ENCODE results near the gene NXN. TPM values are rescaled to one million over a fixed set of nuclear protein-coding genes. Genes with fewer than 3 reads are reported as not detected.

The NXN gene
- total RNA-seq, 1 donor from 2014 or later: 76.4 TPM

GRCh38 chr17:992933-993332 lies 13.4 kb upstream of the NXN start:
- no peak for DNase-seq (ENCODE audit: low read depth, low spot score)
- Mint-ChIP-seq H3K4me1 (peaks cover 4% of the 10 kb centered on the region), H3K9me3 (no peaks in the 10 kb centered on the region), H3K4me3 (no peak overlapping the region), H3K36me3 (ENCODE audit: low read depth) (no peaks in the 10 kb centered on the region), H3K27me3 (ENCODE audit: low read depth) (no peaks in the 10 kb centered on the region), H3K27ac (ENCODE audit: unreplicated experiment) (no peak overlapping the region)
- no peak for TF ChIP-seq CTCF (conservative IDR thresholded peaks at IDR 0.05)

GRCh38 chr17:988561-988960 lies 9.0 kb upstream of the NXN start:
- Mint-ChIP-seq H3K36me3 (ENCODE audit: low read depth) (no peaks in the 10 kb centered on the region), H3K4me1 (peaks cover 4% of the 10 kb centered on the region), H3K4me3 (no peak overlapping the region), H3K9me3 (no peaks in the 10 kb centered on the region), H3K27me3 (ENCODE audit: low read depth) (no peaks in the 10 kb centered on the region), H3K27ac (ENCODE audit: unreplicated experiment) (no peak overlapping the region)
- no peak for DNase-seq (ENCODE audit: low read depth, low spot score)
- no peak for TF ChIP-seq CTCF (conservative IDR thresholded peaks at IDR 0.05)

GRCh38 chr17:987931-988330 lies 8.4 kb upstream of the NXN start:
- Mint-ChIP-seq H3K27me3 (ENCODE audit: low read depth) (no peaks in the 10 kb centered on the region), H3K27ac (ENCODE audit: unreplicated experiment) (no peak overlapping the region), H3K4me1 (peaks cover 4% of the 10 kb centered on the region), H3K36me3 (ENCODE audit: low read depth) (no peaks in the 10 kb centered on the region), H3K9me3 (no peaks in the 10 kb centered on the region), H3K4me3 (no peak overlapping the region)
- no peak for DNase-seq (ENCODE audit: low read depth, low spot score)
- no peak for TF ChIP-seq CTCF (conservative IDR thresholded peaks at IDR 0.05)

GRCh38 chr17:986322-986929 lies 6.8 kb upstream of the NXN start:
- Mint-ChIP-seq H3K36me3 (ENCODE audit: low read depth) (no peaks in the 10 kb centered on the region), H3K27me3 (ENCODE audit: low read depth) (no peaks in the 10 kb centered on the region), H3K4me1 (peaks cover 4% of the 10 kb centered on the region), H3K9me3 (no peaks in the 10 kb centered on the region), H3K4me3 (peak overlapping the region; percentile 49), H3K27ac (ENCODE audit: unreplicated experiment) (peak overlapping the region; percentile 57)
- no peak for DNase-seq (ENCODE audit: low read depth, low spot score)
- TF ChIP-seq CTCF (conservative IDR thresholded peaks at IDR 0.05): no peak

GRCh38 chr17:983921-984320 lies 4.3 kb upstream of the NXN start:
- no peak for TF ChIP-seq CTCF (conservative IDR thresholded peaks at IDR 0.05)
- Mint-ChIP-seq H3K36me3 (ENCODE audit: low read depth) (no peaks in the 10 kb centered on the region), H3K9me3 (no peaks in the 10 kb centered on the region), H3K4me1 (peaks cover 16% of the 10 kb centered on the region), H3K4me3 (no peak overlapping the region), H3K27me3 (ENCODE audit: low read depth) (no peaks in the 10 kb centered on the region), H3K27ac (ENCODE audit: unreplicated experiment) (no peak overlapping the region)
- DNase-seq (ENCODE audit: low read depth, low spot score): no peak

All from neural crest cell (in vitro differentiated cells).